CD4-positive, alpha-beta T cell treated with Interleukin-17A for 1 hour (primary cell): Measurements from ENCODE around the gene MGAT2.
"Not testable (repeated sequence)": the region's sequence is repeated elsewhere in the genome, so short reads cannot be mapped to it uniquely, and the experiment has no call there.

ENCODE experiments used
- DNase-seq: peaks from one replicate; pipeline ENCODE4 v3.0.0-alpha.2; 2020

MGAT2 gene

GRCh38 chr14:49612671-49613070 lies 7.9 kb upstream of the MGAT2 start:
- DNase-seq = no peak

- DNase-seq = no peak
Observed at GRCh38 chr14:49614196-49614595, 6.4 kb upstream of the MGAT2 start.

- no peak for DNase-seq
Observed at GRCh38 chr14:49615776-49616175, 4.8 kb upstream of the MGAT2 start.

- DNase-seq = no peak
Observed at GRCh38 chr14:49617852-49618519, 2.6 kb upstream of the MGAT2 start.

GRCh38 chr14:49619273-49619672 lies 1.3 kb upstream of the MGAT2 start:
- DNase-seq = not testable (repeated sequence)

GRCh38 chr14:49619730-49620129 lies 869 bp upstream of the MGAT2 start:
- no peak for DNase-seq

- no peak for DNase-seq
Observed at GRCh38 chr14:49621114-49621881, 699 bp downstream of the MGAT2 start.

- no peak for DNase-seq
Observed at GRCh38 chr14:49622022-49622607, 1.5 kb downstream of the MGAT2 start.

- no peak for DNase-seq
Observed at GRCh38 chr14:49623387-49623786, 2.8 kb downstream of the MGAT2 start.

- DNase-seq = peak; percentile 76
Observed at GRCh38 chr14:49623941-49624839, 3.6 kb downstream of the MGAT2 start.

GRCh38 chr14:49633640-49634546 lies 13.3 kb downstream of the MGAT2 start:
- peak; percentile 95 for DNase-seq

GRCh38 chr14:49634547-49635334 lies 14.1 kb downstream of the MGAT2 start, which contains the start of gene DNAAF2:
DNAAF2 (minus strand) TSS chr14:49635244; CDS start chr14:49635149, 95 bp downstream.
- peak; percentile 84 for DNase-seq

- no peak for DNase-seq
Observed at GRCh38 chr14:49636866-49637265, 16.3 kb downstream of the MGAT2 start.

GRCh38 chr14:49637534-49638078 lies 17.0 kb downstream of the MGAT2 start:
- no peak for DNase-seq

- no peak for DNase-seq
Observed at GRCh38 chr14:49640540-49641417, 20.2 kb downstream of the MGAT2 start.

GRCh38 chr14:49641697-49642129 lies 21.1 kb downstream of the MGAT2 start:
- DNase-seq = no peak

- DNase-seq = no peak
Observed at GRCh38 chr14:49642163-49642562, 21.6 kb downstream of the MGAT2 start.

GRCh38 chr14:49653508-49653907 lies 32.9 kb downstream of the MGAT2 start:
- no peak for DNase-seq

GRCh38 chr14:49654511-49654910 lies 33.9 kb downstream of the MGAT2 start:
- no peak for DNase-seq
